ENCODE results near the gene LPIN1.

Gene LPIN1

DNA sequence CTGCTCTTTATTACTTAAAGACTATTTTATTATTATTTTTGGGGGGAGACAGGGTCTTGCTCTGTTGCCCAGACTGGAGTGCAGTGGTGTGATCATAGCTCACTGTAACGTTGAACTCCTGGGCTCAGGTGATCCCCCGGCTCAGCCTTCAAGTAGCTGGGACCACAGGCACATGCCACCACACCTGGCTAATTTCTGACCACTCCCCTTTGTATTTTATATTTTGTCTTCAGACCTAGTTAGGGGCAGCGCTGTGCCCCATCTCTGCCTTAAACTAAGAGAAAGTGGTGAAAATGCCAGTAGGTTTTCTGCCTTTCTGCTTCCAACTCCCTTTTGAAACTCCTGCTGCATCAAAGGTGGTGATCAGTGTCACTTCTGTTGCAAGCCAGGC is 82.5 kb downstream of the LPIN1 start:
- TF ChIP-seq GATA2 (IDR thresholded peaks at IDR 0.05; ENCODE audit: low read depth, low read length), result no peak
- no peak for TF ChIP-seq GATA3 (IDR thresholded peaks at IDR 0.05; ENCODE audit: low read depth, low read length)

DNA sequence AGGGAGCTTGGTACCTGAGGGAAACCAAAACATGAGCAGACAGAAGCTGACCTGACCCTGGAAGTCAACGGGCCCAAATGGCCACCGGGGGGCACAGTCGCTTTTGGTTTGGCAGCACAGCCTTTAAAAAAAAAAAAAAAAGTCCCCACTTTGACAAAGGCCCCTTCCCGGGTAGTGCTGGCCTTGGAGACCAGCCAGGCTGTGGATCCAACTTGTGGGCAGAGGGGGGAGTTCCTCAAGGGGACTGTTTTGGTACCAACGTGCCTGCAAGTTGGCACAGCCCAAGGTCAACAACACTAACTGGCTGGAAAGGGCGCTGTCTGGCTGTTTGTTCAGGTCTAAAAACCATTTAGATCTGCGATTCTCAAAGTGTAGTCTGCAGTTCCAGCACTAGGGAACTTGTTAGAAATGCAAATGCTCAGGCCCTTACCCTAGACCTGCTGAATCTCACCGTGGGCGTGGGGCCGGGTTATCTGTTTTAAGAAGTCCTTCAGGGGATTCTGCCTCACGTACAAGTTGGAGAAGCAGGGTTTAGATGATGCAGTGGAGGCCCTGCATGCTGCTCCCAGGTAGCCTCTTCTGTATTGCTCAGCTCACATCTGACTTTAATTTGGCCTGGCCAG is 83.0 kb downstream of the LPIN1 start:
- TF ChIP-seq GATA3 (IDR thresholded peaks at IDR 0.05; ENCODE audit: low read depth, low read length), result no peak
- TF ChIP-seq GATA2 (IDR thresholded peaks at IDR 0.05; ENCODE audit: low read depth, low read length), result no peak

DNA sequence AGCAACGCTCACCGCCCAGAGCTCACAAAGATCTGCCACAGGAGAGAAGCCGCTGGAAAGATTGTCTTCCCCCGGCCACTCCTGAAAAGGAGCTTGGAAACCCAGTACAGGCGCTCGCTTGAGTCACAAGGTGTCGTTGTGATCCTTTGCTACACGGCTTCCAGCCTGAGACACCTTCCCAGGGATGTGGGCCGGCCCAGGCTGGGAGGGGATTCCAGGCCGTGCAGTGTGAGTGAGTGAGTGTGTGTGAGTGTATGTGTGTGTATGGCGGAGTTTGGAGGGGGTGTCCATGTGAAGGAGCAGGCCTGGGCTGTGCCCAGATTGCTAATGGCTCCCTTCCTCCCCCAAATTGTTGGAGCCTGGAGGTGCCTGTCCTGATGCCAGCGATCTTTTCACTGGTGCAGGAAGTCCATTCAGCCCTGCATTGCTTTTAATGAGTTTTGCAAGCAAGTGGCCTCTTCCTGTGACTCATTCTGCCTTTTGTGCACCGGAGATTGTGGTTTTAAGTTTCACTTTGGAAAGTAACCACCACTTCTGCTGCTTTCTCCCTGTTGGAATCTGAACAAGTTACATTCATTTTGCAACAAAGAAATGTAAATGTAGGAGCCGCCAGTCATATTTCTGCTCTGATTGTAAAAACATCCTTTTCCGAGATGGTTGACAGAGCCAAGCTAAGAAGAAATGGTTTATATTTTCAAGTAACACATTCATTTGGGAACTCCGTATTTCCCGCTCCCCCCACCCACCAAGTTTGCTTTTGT is 83.7 kb downstream of the LPIN1 start:
- no peak for TF ChIP-seq GATA3 (IDR thresholded peaks at IDR 0.05; ENCODE audit: low read depth, low read length)
- no peak; the same call in 1 of the 2 replicates for TF ChIP-seq GATA2 (IDR thresholded peaks at IDR 0.05; ENCODE audit: low read depth, low read length)

DNA sequence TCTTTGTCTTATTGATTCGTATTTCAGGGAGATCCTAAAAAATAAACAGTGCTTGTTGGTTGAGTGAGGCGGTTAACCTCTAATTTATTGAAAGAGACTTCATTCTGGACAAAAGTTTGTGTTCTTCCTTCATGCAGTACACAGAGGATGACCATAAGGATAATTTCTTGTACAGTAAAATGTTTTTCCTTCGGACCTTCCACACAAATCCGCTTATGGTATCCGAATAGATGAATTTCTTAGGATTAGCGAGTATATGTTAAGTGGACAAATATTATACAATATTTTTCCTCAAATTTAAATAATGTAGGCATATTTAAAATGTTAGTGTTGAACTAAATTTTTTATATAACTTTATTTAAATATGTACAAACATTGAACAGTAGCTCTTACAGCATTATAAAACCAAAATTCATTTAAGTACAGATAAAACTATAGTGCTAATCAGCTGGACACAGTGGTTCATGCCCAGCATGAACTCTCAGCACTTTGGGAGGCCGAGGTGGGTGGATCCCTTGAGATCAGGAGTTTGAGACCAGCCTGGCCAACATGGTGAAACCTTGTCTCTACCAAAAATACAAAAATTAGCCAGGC is 84.4 kb downstream of the LPIN1 start:
- no peak for TF ChIP-seq GATA2 (IDR thresholded peaks at IDR 0.05; ENCODE audit: low read depth, low read length)
- TF ChIP-seq GATA3 (IDR thresholded peaks at IDR 0.05; ENCODE audit: low read depth, low read length), result no peak

DNA sequence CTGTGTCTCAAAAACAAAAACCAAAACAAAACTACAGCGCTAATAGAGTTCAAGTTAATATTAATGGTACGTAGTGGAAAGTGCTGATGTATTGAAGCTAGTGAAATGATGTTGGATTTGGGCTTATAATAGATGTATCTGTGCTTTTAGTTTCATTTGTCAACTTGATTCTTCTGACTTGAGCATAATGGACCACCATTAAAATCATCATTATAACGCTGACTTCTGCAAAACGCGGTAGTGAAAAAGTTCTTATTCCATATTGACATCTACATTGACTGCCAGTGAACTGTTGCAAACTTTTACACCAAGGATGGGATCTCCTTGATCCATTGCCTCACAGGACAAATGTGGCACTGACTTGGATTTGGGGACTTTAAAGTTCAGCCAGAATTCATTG is 85.0 kb downstream of the LPIN1 start:
- TF ChIP-seq GATA3 (IDR thresholded peaks at IDR 0.05; ENCODE audit: low read depth, low read length) (no peak), GATA2 (IDR thresholded peaks at IDR 0.05; ENCODE audit: low read depth, low read length) (no peak)

DNA sequence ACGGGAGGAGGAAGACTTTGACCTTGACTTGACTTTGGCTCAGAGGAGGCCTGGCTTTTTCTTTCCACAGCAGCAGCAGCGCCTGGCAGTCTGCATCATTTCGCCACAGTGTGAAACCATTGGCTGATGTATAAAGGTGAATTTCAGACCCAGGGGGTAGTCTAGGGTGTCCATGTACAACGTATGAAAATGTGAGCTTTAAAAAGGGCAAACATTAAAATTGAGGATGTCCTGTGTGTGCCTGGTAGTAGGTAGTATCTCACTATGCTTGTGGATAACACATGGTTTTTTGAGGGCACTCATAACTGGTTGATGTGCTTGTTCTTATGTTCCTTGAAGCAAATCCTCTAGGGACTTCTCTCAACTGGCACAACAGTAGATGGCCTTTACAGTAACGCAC is 86.1 kb downstream of the LPIN1 start:
- TF ChIP-seq GATA2 (IDR thresholded peaks at IDR 0.05; ENCODE audit: low read depth, low read length), result no peak
- no peak for TF ChIP-seq GATA3 (IDR thresholded peaks at IDR 0.05; ENCODE audit: low read depth, low read length)

DNA sequence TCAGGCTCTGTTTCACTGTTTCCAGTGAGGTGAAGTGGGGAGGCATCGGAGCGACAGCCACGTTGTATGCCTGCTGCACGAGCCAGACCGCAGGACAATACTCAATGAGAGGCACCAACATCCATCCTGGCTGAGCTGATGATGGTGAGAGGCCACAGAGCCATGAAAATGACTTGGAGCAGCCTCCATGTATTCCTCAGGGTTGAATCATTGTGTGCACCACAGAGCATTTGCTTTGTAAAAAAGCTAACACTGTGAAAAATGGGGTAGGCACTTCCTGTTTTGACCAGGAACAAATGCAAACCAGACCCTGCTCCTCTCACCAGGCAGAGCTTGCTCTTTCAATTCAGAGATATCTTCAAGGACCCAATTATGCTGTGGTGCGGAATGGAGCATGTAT is 87.2 kb downstream of the LPIN1 start:
- TF ChIP-seq GATA2 (IDR thresholded peaks at IDR 0.05; ENCODE audit: low read depth, low read length) (no peak), GATA3 (IDR thresholded peaks at IDR 0.05; ENCODE audit: low read depth, low read length) (no peak)

DNA sequence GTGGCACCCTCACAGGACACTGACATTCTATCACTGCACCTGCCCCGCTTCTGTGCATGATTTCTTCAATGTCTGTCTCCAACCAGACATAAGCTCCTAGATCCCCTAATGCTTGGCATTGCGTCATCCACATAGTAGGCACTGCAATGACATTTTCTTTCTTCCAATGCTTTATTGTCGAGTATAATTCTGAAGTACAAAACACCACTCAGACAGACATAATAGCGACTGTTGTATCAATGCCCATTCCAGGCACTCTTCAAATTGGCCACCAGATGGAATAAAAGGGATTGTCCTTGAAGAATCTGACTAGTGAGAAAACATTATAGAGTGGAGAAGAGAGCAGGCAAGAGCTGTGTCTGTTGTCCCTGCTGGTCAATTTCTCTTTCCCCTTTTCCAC is 89.0 kb downstream of the LPIN1 start:
- TF ChIP-seq GATA3 (IDR thresholded peaks at IDR 0.05; ENCODE audit: low read depth, low read length), result no peak
- no peak for TF ChIP-seq GATA2 (IDR thresholded peaks at IDR 0.05; ENCODE audit: low read depth, low read length)

DNA sequence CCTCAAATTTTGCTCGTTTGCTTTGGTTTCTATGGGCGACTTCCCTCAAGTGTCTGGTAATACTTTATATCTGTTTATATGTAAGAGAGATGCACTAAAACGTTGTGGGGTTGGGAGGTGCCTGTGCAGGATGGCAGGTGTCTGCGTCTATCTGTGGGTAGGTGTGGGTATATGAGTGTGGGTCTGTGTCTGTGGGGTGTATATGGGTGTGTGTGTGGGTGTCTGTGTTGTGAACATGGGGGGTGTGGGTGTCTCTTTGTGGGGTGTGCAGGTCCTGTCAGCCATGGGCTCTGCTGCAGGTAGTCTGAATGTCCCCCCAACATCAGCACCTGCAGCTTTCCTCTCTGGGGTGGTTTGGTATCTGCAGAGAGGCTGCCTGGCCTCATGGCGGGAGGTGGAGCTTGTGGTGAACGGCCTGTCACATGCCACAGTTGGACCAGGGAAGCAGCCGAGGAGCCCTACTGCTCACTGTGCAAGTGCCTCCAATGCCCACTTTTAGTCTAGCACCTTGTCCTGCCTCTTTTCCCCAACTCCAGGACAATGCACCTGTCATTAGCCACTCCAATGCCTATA is 90.3 kb downstream of the LPIN1 start:
- no peak for TF ChIP-seq GATA3 (IDR thresholded peaks at IDR 0.05; ENCODE audit: low read depth, low read length)
- no peak for TF ChIP-seq GATA2 (IDR thresholded peaks at IDR 0.05; ENCODE audit: low read depth, low read length)

DNA sequence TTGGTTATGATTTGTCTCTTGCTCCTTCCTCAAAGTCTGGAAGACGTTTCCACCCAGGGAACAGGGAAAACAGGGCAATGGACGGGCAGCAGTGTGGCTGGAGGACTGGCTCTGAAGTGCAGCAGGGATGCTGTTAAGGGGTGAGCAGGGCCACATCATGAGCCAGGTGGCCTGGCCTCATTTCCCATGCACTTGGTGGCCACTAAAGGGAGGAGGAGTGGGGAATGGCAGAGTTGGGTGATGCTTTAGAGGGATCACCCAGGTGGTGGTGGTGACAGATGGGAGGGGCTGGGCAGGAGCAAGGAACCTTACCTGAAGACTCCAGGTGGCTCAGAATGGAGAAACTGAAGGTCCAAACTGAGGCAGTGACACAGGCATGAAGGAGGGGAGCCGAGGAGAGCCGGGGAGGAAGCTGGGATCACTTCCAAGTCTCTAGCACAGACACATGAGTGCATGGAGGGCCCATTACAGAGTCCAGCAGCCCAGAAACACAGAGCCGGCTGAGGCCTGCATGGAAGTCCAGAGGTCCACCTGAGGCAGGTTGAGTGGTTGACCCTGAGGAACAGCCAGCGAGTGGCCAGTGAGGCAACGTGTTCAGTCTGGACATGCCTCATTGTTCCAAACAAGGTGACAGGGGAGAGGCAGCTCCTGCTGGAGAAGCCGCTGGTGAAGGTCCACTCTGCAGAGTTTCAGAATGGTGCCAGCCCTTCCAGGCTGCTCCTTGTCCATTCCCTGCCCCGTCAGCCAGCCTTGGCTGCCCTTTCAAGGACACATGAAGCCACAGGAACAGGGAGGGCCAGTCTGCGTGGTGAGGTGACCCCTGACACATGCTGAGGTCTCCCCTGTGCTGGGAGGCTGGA is 91.7 kb downstream of the LPIN1 start:
- TF ChIP-seq GATA2 (IDR thresholded peaks at IDR 0.05; ENCODE audit: low read depth, low read length) (no peak), GATA3 (IDR thresholded peaks at IDR 0.05; ENCODE audit: low read depth, low read length) (no peak)

DNA sequence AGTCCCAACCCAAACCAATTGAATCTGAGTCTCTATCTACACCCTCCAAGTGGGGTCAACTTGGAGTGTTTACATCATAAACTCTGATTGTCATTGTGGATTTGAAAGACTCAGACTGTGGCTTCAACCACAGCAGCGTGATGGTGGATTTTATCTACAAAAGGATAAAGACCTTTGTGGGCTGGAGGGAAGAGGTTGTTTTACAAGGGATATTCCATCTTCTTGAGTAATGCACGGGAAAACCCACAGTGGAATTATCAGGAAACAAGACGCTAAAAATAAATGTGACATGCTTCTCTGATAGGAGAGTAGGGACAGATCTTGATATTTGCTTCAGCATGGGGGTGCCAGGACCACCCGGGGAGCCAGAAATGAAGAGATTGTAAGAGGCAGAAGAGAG is 93.5 kb downstream of the LPIN1 start:
- TF ChIP-seq GATA3 (IDR thresholded peaks at IDR 0.05; ENCODE audit: low read depth, low read length), result no peak
- TF ChIP-seq GATA2 (IDR thresholded peaks at IDR 0.05; ENCODE audit: low read depth, low read length), result no peak

DNA sequence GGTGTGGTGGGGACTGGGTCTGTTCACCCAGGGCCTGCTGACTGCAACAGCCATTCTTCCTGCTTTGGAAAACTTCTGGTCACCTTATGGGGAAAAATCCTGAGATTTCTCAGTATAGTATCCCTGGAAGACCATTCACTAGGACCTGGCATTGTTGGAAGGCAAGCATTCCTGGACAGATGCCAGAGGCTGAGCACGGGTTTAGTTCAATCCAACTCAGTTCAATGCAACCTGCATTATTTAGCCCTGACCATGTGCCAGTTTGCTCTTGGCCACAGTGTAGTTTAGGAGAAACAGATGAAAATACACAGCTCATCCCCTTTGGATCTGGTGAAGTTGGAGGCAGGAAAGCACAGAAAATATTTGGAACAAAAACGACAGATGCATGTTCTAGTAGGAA is 95.9 kb downstream of the LPIN1 start:
- TF ChIP-seq GATA3 (IDR thresholded peaks at IDR 0.05; ENCODE audit: low read depth, low read length) (no peak), GATA2 (IDR thresholded peaks at IDR 0.05; ENCODE audit: low read depth, low read length) (no peak)

DNA sequence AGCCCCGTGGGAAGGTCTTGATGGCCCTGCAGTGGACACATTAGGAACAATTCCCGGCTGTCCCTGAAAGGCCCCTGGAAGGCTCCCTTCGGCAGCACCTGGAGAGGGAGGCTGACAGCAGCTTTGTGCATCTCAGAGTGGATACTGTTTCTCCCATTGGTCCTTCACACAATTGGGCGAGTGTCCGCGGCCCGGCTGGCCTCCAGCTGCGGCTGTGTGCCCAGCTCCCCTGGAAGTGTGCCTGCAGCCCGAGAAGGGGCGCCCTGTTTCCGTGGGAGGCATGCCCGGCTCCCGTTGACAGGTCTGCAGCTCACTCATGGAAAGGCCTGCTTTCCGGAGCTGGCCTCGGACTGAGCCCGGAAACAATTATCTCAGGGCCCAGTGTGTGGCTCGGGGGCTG is 103.7 kb downstream of the LPIN1 start:
- no peak for TF ChIP-seq GATA3 (IDR thresholded peaks at IDR 0.05; ENCODE audit: low read depth, low read length)
- no peak for TF ChIP-seq GATA2 (IDR thresholded peaks at IDR 0.05; ENCODE audit: low read depth, low read length)

All from SH-SY5Y (cell line).